CMK (cell line): ENCODE results near the gene MC1R.
"Not testable (repeated sequence)": the region's sequence is repeated elsewhere in the genome, so short reads cannot be mapped to it uniquely, and the experiment has no call there.

Experiments used
- DNase-seq: peaks from one replicate; pipeline ENCODE4 v3.0.0-alpha.2; 2010; ENCODE audit warnings: low read depth

The MC1R gene

GRCh38 chr16:89914642-89915285 is 3.9 kb upstream of the MC1R start:
- not testable (repeated sequence) for DNase-seq

GRCh38 chr16:89915303-89916232 is 3.1 kb upstream of the MC1R start:
- DNase-seq: no peak

DNA sequence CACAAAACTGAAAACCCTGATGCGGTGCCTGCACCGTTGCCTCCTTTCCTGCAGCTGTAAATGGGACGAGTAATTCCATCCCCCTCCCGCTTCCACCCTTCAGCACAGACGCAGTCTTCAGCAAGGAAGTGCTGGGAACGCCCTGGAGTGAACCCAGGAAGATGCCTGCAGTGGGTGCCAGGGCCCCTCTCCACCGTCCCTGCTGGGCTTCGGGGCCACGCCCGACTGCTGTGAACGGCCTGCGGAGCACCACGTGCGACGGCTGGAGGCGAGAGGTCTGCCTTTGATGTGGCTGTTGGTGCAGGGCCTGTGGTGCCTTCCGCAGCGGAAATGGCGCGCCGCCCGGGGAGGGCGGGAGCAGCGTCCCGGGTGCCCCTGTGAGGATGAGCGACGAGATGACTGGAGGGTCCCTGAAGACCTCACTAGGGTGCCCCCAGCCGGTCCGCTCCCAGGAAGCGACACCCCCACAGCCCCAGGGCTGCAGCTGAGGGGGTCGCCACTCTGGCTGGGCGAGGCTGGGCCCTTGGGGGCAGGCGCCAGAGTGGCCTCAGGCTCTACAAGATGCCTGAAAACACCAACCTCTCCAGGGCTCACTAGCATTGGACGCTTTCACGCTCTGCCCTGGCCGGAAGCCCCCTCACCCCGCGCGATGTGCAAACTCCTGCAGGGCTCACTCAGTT is 749 bp upstream of the MC1R start:
- DNase-seq: peak; percentile 68

DNA sequence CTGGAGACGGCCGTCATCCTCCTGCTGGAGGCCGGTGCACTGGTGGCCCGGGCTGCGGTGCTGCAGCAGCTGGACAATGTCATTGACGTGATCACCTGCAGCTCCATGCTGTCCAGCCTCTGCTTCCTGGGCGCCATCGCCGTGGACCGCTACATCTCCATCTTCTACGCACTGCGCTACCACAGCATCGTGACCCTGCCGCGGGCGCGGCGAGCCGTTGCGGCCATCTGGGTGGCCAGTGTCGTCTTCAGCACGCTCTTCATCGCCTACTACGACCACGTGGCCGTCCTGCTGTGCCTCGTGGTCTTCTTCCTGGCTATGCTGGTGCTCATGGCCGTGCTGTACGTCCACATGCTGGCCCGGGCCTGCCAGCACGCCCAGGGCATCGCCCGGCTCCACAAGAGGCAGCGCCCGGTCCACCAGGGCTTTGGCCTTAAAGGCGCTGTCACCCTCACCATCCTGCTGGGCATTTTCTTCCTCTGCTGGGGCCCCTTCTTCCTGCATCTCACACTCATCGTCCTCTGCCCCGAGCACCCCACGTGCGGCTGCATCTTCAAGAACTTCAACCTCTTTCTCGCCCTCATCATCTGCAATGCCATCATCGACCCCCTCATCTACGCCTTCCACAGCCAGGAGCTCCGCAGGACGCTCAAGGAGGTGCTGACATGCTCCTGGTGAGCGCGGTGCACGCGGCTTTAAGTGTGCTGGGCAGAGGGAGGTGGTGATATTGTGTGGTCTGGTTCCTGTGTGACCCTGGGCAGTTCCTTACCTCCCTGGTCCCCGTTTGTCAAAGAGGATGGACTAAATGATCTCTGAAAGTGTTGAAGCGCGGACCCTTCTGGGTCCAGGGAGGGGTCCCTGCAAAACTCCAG is 1.1 kb downstream of the MC1R start:
- no peak for DNase-seq

- no peak for DNase-seq
These were observed 2.1 kb downstream of the MC1R start for GRCh38 chr16:89920723-89921122.

GRCh38 chr16:89921131-89921701 is 2.6 kb downstream of the MC1R start:
- no peak for DNase-seq

DNA sequence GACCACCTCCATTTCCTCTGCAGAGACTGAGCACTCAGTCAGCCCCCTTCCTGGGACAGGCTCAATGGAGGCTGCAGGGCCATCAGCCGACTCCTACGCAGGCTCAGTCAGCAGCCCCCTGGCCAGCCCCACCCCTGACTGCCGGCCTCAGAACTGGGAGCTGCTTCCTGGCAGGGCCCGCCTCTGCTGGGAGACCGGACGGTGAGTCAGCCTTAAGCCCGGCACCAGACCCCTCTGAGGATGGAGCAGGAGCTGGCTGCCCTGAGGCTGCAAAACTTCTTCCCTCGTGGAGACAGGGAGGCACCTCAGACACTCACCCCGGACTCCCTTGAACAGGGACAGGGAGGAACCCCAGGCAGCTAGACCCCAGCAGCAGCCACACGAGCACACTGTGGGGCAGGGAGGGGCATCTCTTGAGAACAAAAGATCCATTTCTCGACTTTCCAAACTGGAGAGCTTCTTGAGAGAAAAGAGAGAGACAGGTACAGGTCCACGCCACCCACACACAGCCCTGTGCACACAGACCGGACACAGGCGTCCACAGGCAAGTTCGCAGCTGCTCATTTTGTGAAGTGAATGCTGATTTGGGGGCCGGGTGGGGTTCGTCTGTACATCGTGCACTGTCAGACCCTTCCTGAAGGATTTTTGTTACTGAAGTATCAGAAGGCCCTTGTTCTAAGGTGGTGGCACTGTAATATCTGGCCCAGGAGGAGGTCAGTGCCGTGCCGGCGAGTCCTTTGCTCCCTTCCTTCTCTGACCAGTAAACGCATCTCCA is 3.2 kb downstream of the MC1R start:
- no peak for DNase-seq

DNA sequence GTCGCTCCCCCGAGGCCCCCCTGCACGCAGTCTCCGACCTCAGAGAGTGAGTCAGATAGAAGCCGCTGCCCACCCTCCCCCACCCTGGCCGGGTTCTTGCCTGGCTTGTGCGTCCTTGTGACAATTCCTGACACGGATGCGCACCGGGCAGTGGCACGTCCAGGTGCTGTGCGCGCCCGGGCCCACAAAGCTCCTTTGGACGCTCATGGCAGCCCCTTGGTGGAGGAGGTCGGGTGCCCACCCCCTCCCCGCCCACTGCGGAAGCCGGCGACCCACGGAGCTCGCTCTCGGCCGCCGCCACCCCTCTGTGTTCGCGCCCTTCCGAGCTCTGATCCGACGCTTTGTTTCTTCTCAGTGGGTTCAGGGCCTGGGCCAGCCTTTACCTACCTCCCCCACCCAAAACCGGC is 3.8 kb downstream of the MC1R start:
- no peak for DNase-seq

DNA sequence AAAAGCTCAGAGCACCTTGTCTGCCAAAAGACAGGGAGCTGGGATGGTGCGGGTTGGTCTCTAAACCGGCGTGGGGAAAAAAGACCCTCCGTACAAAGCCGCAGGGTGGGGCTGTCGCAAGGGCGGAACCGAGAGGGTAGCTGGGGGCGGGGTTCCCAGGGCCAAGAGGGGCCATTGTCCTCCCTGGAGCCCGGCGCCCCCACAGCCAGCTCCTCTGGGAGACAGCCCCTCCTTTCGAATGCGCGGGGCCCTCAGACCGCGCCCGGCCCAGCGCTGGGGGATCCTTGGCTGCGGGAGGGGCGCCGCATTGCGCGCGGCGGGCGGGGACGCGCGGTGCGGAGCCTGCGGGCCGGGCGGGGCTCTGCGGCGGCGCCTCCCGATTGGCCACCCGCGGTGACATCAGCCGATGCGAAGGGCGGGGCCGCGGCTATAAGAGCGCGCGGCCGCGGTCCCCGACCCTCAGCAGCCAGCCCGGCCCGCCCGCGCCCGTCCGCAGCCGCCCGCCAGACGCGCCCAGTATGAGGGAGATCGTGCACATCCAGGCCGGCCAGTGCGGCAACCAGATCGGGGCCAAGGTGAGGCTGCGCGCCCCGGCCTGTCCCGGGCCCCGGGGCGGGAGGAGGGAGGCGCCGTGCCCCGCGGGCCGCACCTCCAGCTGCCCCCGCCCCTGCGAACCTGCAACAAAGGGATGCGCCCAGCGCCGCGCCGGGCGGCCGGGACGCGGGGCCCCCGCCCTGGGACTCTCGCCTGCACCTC is 4.4 kb downstream of the MC1R start, which contains the start of gene TUBB3:
TSS of gene TUBB3 (plus strand) at position 459 of the 756 bp plus-strand sequence. CDS start at position 519, 60 bp downstream.
- no peak for DNase-seq

- DNase-seq: no peak
These were observed 5.1 kb downstream of the MC1R start for GRCh38 chr16:89923640-89924296.

DNA sequence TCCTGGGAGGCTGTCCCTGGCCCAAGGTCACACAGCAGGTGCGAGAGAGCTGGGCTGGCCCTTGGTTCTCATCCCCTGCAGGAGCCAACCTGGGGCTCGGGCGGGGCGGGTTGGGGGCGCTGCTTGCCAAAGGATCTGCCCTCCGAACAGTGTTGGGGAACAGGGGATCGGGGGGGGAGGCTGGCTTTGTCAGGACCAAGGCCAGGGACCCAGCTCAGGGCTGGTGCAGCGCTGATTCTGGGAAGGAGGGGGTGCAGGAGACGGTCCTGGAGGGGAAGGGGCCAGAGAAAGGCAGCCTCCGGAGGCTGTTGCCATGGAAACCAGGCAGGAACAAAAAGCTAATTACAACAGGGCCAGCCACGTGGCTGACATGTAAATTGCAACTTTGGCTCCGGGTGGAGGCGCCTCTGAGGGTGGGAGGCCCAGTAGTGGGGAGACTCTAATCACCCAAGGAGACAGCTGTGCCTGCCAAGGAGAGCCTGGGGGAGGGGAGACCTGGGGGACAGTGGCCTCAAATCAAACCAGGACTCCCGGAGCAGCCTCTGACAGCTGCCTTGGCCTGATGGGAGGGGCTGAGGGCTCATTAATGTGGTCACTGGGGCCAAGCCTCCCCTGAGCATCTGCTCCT is 5.7 kb downstream of the MC1R start:
- DNase-seq: no peak

- no peak for DNase-seq
These were observed 6.3 kb downstream of the MC1R start for GRCh38 chr16:89924925-89925307.

DNA sequence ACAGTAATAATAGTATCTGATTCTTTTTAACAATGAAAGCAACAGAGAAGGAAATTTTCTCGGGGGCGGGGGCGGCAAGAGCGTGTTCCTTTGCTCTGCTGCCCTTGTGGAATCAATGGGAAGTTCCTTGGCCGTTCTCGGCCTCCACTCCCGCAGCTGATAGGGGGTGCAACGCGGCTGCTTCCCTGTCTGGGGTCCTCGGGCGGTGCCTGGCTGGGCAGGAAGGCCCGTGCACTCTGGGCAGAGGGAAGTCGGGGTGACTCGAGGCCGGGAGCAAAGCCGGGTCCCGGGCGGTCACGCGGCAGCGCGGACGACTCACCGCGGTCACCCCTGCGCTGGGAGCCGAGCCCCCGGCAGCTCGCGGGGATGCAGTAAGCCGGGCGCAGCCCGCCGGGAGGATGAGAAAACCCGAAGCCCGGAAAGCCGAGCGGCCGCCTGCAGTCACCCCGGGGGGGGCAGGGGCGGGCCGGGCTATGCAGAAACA is 7.0 kb downstream of the MC1R start:
- no peak for DNase-seq

DNA sequence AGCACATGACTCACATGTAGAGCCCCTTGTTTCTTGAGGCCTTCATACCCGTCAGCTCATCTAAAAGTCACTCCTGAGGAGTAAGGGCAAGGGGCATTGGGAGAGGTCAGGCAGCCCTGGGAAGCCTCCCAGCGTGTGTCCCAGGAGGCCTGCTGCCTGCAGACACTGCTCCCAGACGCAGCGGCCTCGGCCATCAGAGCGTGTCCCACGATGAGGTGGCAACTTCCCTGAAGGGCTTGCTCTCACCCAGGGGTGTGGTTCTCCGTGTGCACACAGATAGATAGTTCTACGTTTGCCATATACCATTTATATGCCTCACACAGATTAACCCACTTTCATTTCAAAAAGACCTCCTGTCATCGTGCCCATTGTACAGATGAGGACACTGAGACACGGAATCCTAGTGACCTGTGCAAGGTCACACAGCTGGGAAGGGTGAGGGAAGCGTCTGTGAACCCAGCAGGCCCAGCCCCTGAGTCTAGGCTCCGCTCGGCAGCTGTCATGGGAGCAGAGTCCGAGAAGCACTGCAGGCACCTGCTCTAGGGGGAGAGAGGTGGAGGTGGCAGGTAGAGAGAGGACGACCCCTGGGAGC is 12.7 kb downstream of the MC1R start:
- no peak for DNase-seq

DNA sequence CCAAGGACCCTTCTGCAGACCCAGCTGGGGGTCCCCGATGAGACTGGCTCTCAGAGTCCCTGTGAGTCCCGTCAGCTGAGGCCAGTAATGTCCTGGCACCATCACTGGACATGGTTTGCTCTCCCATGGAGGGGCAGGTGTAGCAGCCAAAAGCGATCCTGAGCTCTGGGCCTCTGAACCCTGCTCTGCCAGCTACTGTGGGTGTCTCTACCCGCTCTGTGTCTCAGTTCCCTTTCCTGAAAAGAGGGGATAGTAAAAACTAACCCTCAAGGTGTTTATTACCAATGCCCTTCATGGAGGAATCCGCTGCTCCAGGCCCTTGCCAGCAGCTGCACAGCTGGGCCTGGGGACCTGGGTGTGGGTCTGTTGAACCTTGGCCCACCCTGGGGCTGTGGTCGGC is 13.3 kb downstream of the MC1R start:
- DNase-seq: no peak

GRCh38 chr16:89934019-89934418 is 15.4 kb downstream of the MC1R start:
- not testable (repeated sequence) for DNase-seq

GRCh38 chr16:89934611-89935553 is 16.2 kb downstream of the MC1R start:
- no peak for DNase-seq
